ENCODE data around the gene EFCAB12.

DNA sequence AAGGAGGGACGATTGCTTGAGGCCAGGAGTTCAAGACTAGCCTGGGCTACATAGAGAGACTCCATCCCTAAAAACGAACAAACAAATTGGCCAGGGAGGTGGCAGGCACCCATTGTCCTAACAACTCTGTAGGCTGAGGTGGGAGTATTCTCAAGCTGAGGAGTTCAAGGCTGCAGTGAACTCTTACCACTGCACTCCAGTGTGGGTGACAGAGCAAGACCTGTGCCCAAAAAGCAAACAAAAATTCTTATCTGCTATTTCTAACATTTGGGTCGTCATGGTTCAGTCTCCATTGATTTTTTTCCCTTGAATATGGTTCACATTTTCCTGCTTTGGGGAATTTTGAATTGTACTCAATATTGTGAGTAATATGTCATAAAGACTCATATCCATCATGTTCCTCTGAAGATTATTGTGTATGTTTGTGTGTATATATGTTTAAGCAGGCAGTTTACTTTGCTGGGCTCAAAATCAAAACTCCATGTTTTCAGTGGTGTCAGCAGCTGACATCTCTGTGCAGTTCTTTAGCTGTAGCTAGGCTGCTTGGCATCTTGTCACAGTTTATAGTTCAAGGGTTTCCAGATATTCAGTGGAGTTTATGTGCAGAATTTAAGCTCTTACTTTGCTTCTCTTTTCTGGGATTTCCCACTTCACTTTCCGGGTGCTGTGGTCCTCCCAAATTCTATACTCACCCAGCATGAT is 44.8 kb upstream of the EFCAB12 start:
- TF ChIP-seq EZH2 (IDR thresholded peaks at IDR 0.05; ENCODE audit: borderline replicate concordance) (no peak), EZH2phosphoT487 (IDR thresholded peaks at IDR 0.05; ENCODE audit: low read depth, severe bottlenecking, unreplicated experiment) (no peak)
- TF ChIP-seq, protein P1, sequence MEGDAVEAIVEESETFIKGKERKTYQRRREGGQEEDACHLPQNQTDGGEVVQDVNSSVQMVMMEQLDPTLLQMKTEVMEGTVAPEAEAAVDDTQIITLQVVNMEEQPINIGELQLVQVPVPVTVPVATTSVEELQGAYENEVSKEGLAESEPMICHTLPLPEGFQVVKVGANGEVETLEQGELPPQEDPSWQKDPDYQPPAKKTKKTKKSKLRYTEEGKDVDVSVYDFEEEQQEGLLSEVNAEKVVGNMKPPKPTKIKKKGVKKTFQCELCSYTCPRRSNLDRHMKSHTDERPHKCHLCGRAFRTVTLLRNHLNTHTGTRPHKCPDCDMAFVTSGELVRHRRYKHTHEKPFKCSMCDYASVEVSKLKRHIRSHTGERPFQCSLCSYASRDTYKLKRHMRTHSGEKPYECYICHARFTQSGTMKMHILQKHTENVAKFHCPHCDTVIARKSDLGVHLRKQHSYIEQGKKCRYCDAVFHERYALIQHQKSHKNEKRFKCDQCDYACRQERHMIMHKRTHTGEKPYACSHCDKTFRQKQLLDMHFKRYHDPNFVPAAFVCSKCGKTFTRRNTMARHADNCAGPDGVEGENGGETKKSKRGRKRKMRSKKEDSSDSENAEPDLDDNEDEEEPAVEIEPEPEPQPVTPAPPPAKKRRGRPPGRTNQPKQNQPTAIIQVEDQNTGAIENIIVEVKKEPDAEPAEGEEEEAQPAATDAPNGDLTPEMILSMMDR (IDR thresholded peaks at IDR 0.05; ENCODE audit: poor library complexity), result no peak
